Measurements from ENCODE around the gene RHBDL3.
"Not testable (repeated sequence)": the region's sequence is repeated elsewhere in the genome, so short reads cannot be mapped to it uniquely, and the experiment has no call there.

Gene RHBDL3

DNA sequence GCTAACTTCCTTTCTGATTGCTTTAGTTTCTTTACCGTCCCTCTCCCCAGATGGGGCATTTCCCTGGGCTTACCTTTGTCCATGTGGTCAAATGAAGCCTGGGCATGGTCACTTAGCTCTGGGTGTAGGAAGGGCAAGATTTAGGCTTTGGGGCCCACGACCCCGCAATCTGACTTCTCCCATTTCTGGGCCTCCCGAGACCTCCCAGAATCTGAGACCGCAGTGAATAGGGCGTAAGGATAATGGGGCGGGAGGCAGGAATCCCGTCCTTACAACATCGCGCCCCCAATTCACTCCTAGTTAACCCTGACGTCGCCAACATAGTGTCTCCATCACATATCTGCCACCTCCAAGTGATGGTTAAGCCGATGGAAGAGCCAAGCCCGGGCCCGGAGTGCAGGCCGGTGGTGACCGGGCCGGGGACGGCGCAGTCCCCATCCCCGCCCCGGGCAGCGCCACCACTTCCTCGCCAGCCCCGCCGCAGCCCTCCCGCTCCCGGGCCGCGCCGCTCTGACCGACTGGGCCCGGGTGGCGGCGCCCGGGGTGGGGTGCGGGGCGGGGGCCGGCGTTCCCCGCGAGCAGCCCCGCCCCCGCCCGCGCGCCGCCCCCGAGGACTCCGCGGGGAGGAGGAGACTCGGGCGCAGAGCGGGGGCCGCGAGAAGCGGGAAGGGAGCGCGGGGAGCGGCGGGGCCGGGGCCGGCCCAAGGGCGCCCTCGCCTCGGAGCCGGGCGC is at the start of gene RHBDL3:
TSS of gene RHBDL3 (plus strand) at position 641 of the 732 bp plus-strand sequence. CDS start 358 bp downstream, outside the sequence.
- DNase-seq: no peak

GRCh38 chr17:32222621-32223020 is 43.0 kb upstream of the RHBDL3 start:
- no peak for DNase-seq

DNA sequence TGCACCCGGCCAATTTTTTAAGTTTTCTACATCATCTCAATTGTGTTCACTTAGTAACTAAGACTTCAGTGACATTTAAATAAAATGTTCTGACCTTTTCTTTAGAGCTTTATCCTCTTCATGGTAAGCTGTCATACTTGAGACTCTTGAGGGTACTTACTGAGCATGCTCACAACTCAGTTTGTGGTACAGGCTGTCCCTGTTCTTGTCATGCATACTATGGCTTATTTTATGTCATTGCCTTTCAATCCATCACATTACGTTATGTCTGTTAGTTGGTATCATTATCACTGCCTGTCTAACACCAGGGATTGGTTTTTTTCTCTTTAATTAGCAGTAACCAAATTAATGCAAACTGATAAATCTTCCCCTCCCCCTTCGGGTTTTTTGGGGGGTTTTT is 41.9 kb upstream of the RHBDL3 start:
- DNase-seq: no peak

DNA sequence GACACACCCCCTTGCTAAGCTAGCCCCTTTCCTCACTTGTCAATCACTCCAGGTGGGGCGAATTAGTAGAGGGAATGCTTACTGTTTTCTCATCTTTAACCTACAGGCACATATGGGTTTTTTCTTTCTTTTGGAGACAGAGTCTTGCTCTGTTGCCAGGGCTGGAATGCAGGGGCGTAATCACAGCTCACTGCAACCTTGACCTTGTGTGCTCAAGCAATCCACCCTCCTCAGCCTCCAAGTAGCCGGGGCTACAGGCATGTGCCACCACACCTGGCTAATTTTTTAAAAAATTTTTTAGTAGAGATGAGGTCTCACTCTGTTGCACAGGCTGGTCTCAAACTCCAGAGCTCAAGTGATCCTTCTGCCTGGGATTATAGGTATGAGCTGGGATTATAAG is 38.7 kb upstream of the RHBDL3 start:
- DNase-seq: no peak

GRCh38 chr17:32227910-32228309 is 37.7 kb upstream of the RHBDL3 start:
- DNase-seq: no peak

DNA sequence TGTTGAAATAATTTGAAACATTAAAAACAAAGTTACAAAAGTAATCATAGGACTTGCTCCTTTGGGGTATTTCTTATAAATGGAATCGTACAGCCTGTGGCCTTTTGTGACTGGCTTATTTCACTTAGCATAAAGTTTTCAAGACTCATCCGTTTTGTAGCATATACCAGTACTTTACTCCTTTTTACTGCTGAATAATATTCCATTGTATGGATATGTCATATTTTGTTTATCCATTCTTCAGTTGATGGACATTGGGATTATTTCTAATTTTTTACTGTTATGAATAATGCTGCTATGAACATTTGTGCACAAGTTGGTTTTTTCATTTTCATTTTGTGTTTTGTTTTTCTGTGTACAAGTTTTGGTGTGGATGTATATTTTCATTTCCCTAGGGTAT is 30.0 kb upstream of the RHBDL3 start:
- DNase-seq: no peak

GRCh38 chr17:32239456-32239855 is 26.2 kb upstream of the RHBDL3 start:
- DNase-seq: no peak

DNA sequence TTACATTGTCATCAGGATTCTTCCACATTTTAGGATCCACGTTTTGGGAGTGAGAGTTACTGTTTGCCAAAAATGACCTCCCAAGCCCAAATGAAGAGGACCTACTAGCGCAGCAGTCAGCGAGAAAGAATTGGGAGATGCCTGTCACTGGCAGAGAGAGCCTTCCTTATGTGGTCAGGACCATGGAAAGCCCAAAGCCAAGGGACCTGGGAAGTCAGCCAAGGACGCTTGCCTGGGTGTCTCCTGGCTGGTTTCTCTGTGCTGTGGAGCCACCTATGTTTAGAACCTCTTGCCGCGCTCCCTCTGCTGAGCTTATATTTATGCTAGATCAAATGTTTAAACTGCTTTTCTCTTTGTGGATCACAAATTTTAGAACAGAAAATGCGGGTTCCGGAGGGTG is 24.9 kb upstream of the RHBDL3 start:
- no peak for DNase-seq

DNA sequence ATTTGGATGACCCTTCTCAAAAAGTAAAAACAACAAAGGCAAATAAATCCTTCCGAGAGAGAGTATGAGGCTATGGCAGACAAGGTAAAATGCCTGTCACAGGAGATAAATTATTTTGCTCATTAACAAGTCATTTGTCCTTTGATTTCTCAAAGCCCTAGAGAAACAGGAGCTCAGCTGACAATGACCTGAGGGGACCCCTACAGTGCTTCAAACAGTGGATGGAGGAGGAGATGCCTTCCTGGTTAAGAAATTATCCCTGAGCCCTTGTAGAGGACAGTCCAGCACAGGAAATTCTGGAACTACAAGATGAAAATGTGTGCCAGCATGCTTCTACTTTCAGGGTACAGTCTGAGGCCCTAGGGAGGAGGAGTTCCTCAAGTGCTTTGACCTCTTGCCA is 24.0 kb upstream of the RHBDL3 start:
- DNase-seq: no peak

- no peak for DNase-seq
These were observed 16.2 kb upstream of the RHBDL3 start for GRCh38 chr17:32249475-32249874.

DNA sequence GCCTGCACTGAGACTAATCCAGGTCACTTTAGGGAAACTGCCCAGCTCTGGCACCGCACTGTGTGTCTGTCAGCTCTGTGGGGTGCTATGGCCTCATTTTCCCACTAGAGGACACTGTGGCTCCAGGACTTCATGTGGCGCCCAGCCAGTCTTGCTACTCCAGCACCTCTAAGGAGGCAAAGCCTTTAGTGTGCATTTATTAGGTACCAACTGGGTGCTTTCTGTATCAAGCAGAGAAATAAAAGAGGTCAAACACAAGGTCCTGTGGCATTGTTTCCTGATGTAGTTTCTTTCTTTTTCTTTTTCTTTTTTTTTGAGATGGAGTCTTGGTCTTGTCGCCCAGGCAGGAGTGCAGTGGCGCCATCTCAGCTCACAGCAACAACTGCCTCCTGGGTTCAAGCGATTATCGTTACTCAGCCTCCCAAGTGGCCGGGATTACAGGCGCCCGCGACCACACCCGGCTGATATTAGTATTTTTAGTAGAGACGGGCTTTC is 12.5 kb upstream of the RHBDL3 start:
- DNase-seq: no peak

- DNase-seq: no peak
These were observed 9.5 kb upstream of the RHBDL3 start for GRCh38 chr17:32256012-32256700.

GRCh38 chr17:32256701-32257019 is 9.0 kb upstream of the RHBDL3 start:
- no peak for DNase-seq

GRCh38 chr17:32258383-32259140 is 7.1 kb upstream of the RHBDL3 start:
- DNase-seq: no peak

DNA sequence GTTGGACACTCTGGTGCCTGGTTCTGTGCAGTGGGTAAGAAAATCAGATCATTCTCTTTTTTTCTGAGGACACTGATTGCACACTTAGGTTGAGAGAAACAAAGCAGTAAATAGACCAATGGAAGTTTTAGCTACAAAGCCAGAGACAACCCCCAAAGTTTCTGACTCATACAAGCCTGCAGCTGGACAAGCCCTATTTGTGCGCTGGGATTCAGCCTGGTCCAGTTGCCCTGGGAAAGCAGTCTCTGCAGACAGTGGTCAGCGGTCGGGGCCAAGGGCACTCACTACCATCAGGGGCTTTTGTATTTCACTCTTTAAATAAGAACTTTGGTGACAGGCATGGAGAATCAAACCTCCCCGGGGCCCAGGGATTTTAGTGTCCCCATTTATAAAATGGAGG is 6.0 kb upstream of the RHBDL3 start:
- DNase-seq: no peak

- DNase-seq: no peak
These were observed 4.3 kb upstream of the RHBDL3 start for GRCh38 chr17:32261417-32261736.

- no peak for DNase-seq
These were observed 3.6 kb upstream of the RHBDL3 start for GRCh38 chr17:32261936-32262510.

GRCh38 chr17:32263515-32263914 is 2.1 kb upstream of the RHBDL3 start:
- DNase-seq: not testable (repeated sequence)

- DNase-seq: no peak
These were observed 1.4 kb upstream of the RHBDL3 start for GRCh38 chr17:32264140-32264799.

- no peak for DNase-seq
These were observed 825 bp upstream of the RHBDL3 start for GRCh38 chr17:32264823-32265191.

- DNase-seq: no peak
These were observed 388 bp downstream of the RHBDL3 start for GRCh38 chr17:32266051-32266388.

DNA sequence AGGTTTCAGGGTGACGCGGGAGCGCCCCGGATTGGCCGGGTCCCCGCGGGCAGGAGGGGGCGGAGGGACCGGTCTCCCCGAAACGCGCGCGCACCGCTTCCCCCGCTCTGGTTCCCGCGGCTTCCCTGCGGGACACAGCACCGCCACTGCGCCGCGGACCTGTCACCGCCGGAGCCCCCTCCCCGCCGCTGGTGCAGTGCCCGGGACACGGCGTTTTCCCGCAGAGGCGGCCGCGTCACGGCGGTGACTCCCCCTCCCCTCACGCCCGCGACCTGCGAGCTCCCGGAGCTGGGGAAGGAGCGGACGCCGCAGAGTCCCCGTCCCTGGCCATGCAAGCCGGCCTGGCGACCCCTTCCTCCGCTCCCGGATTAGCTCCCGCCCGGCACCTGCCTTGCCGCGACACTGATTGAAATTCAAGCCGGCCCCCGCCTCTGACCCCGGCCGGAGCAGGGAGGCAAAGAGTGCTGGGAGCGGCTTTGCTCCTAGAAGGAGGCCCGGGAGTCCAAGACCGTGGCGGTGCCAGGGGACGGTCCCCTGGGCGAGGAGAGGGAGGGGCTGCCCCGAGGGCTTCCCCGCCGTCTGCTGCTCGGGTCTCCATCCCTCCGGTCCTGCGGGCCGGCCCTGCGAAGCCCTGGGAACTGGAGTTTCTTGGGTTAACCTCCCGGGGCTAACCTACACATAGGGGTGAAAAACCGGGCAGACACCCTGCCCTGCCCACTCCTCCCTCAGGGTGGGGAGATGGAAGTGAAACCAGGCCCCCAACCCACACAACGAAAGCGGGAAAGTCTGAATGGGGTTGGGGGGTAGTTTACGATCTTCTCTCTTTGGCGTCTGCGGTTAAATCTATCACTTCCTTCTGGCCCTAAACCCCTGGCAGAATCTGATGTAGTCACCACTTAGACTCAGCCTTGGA is 1.0 kb downstream of the RHBDL3 start:
- DNase-seq: no peak

Measured in NCI-H2081 treated with DMSO at 0.1 percent for 48 hours (cell line).